ENCODE data around the gene ACTR3. TPM values are rescaled to one million over a fixed set of nuclear protein-coding genes. Genes with fewer than 3 reads are reported as not detected.

Gene ACTR3
- total and polyA plus RNA-seq, 2 of the 8 experiments (the other 6 are each of a cell fraction or from before 2014, with no cell fraction given), result 51.7 to 184 TPM

GRCh38 chr2:113847144-113847543 lies 42.7 kb upstream of the ACTR3 start:
- Histone ChIP-seq H4K5ac (ENCODE audit: insufficient read length, low read depth, low read length) (no peak overlapping the region), H3K14ac (ENCODE audit: insufficient read length) (no peak overlapping the region), H3K4me2 (ENCODE audit: insufficient read depth in 1 of 2, low read depth in 2 of 2, low read length in 2 of 2) (no peak overlapping the region), H2BK20ac (ENCODE audit: low read length) (no peak overlapping the region), H3K4ac (replicated peaks; ENCODE audit: insufficient read length, low read depth, low read length) (no peak overlapping the region), H2BK15ac (ENCODE audit: low read length) (no peak overlapping the region), H3K4me1 (replicated peaks in 1 of 4; ENCODE audit: control insufficient read depth in 3 of 4, insufficient read depth in 4 of 4, low read length in 3 of 4) (no peaks in the 10 kb centered on the region), H4K8ac (ENCODE audit: extremely low read depth, insufficient read depth, low read length) (no peak overlapping the region), H2BK12ac (ENCODE audit: low read depth, low read length) (no peak overlapping the region), H3K23me2 (ENCODE audit: low read depth, low read length) (no peaks in the 10 kb centered on the region), H2AK5ac (ENCODE audit: low read depth, low read length) (no peak overlapping the region), H4K20me1 (replicated peaks in 1 of 2; ENCODE audit: control insufficient read depth in 1 of 2, insufficient read depth in 2 of 2, low read length in 2 of 2) (no peaks in the 10 kb centered on the region), H3K79me1 (ENCODE audit: low read depth, low read length) (no peaks in the 10 kb centered on the region), H3K23ac (ENCODE audit: insufficient read length) (no peak overlapping the region), H3K27ac (ENCODE audit: low read depth, low read length) (no peak overlapping the region), H3K18ac (ENCODE audit: extremely low read depth, low read length) (no peak overlapping the region), H3K9ac (replicated peaks in 1 of 4; ENCODE audit: extremely low read depth in 1 of 4, low read depth in 3 of 4, low read length in 3 of 4) (no peak overlapping the region), H2AFZ (ENCODE audit: low read length) (no peak overlapping the region), H3K56ac (replicated peaks; ENCODE audit: insufficient read length, low read depth, low read length) (no peak overlapping the region), H3K4me3 (ENCODE audit: extremely low read depth in 1 of 4, insufficient read depth in 2 of 4, low read depth in 3 of 4, low read length in 4 of 4) (no peak overlapping the region), H3K79me2 (ENCODE audit: control insufficient read depth in 1 of 2, insufficient read depth in 2 of 2, low read length in 2 of 2) (no peaks in the 10 kb centered on the region), H2BK5ac (ENCODE audit: low read depth, low read length) (no peak overlapping the region), H3K27me3 (replicated peaks in 1 of 4; ENCODE audit: control insufficient read depth in 3 of 4, extremely low read depth in 1 of 4, insufficient read depth in 3 of 4, low read length in 3 of 4) (no peaks in the 10 kb centered on the region), H3K9me3 (ENCODE audit: insufficient read depth in 2 of 2, low read depth in 1 of 2, low read length in 1 of 2) (peaks cover 0 to 5% of the 10 kb centered on the region in 2 experiments; a peak in 1 of 4 replicates), H3K36me3 (ENCODE audit: control insufficient read depth in 2 of 4, insufficient read depth in 4 of 4, low read length in 3 of 4) (no peaks in the 10 kb centered on the region), H2BK120ac (replicated peaks; ENCODE audit: low read depth, low read length) (no peak overlapping the region), H4K91ac (replicated peaks; ENCODE audit: insufficient read length, low read length) (no peak overlapping the region)
- ChIA-PET POLR2A (ENCODE audit: partially characterized antibody) (no interaction called here), CTCF (ENCODE audit: partially characterized antibody) (interaction anchor here (1.1 to 1.2 kb wide), 2 partner anchors 10 kb away, joined by 3 read pairs; no protein-coding TSS in a partner anchor)
- DNase-seq (ENCODE audit: low read depth in 1 of 2, low spot score in 2 of 2), result no peak
- FAIRE-seq, result no peak
- TF ChIP-seq CEBPB (IDR thresholded peaks at IDR 0.05; ENCODE audit: low read depth, low read length) (no peak), YY1 (IDR thresholded peaks at IDR 0.05; ENCODE audit: low read depth, low read length) (no peak), TBP (IDR thresholded peaks at IDR 0.05; ENCODE audit: low read depth, low read length) (no peak), GTF2F1 (IDR thresholded peaks at IDR 0.05; ENCODE audit: borderline replicate concordance, low read depth, low read length) (no peak), ATF3 (IDR thresholded peaks at IDR 0.05; ENCODE audit: insufficient read depth, low read depth, low read length) (no peak), BCL11A (IDR thresholded peaks at IDR 0.05; ENCODE audit: low read depth in 2 of 2, low read length in 2 of 2) (no peak), BACH1 (IDR thresholded peaks at IDR 0.05; ENCODE audit: low read length) (no peak)
- WGBS, 2 experiments (ENCODE audit: extremely low coverage in 1 of 2, insufficient coverage in 1 of 2, insufficient read length in 1 of 2, insufficient replicate concordance in 2 of 2, low coverage in 1 of 2, low lambda C conversion rate in 2 of 2, missing lambda C conversion rate in 1 of 2), result 83% methylated on average over 4 of the region's 4 CpGs; no CpG with 5 or more reads in 1 of the 2 experiments
